ENCODE measurements around the gene DCAF12.

DCAF12 gene

GRCh38 chr9:34126207-34127034, at the start of gene DCAF12:
Gene DCAF12, minus strand, starts transcription at chr9:34126698. Its CDS starts 267 bp downstream, at chr9:34126431.
- H3K36me3 ChIP-seq (ENCODE audit: insufficient read depth, low read length) = peaks cover 14% of the 10 kb centered on the region; the same call in 1 of the 2 replicates
- H3K27ac ChIP-seq (ENCODE audit: low read depth, low read length) = peak within 1 kb of the TSS; percentile 58
- H3K27me3 ChIP-seq (ENCODE audit: insufficient read depth, low read length) = no peaks in the 10 kb centered on the region
- H3K4me3 ChIP-seq (ENCODE audit: low read depth, low read length) = peak within 1 kb of the TSS; percentile 85
- H3K79me2 ChIP-seq (ENCODE audit: control insufficient read depth, insufficient read depth, low read length, unreplicated experiment) = peaks cover 46% of the 10 kb centered on the region
- H3K4me1 ChIP-seq (ENCODE audit: control insufficient read depth, insufficient read depth, low read length, unreplicated experiment) = peaks cover 27% of the 10 kb centered on the region
- peak within 1 kb of the TSS; percentile 65 for H2AFZ ChIP-seq (ENCODE audit: low read length, unreplicated experiment)

GRCh38 chr9:34176089-34176488, 49.6 kb upstream of the DCAF12 start:
- Histone ChIP-seq H3K27me3 (ENCODE audit: insufficient read depth, low read length) (no peaks in the 10 kb centered on the region), H3K79me2 (ENCODE audit: control insufficient read depth, insufficient read depth, low read length, unreplicated experiment) (peaks cover 29% of the 10 kb centered on the region), H3K4me1 (ENCODE audit: control insufficient read depth, insufficient read depth, low read length, unreplicated experiment) (no peaks in the 10 kb centered on the region), H2AFZ (ENCODE audit: low read length, unreplicated experiment) (no peak overlapping the region), H3K36me3 (ENCODE audit: insufficient read depth, low read length) (no peaks in the 10 kb centered on the region), H3K27ac (ENCODE audit: low read depth, low read length) (no peak overlapping the region), H3K4me3 (ENCODE audit: low read depth, low read length) (no peak overlapping the region)

- no peaks in the 10 kb centered on the region for H3K4me1 ChIP-seq (ENCODE audit: control insufficient read depth, insufficient read depth, low read length, unreplicated experiment)
- H3K4me3 ChIP-seq (ENCODE audit: low read depth, low read length) = no peak overlapping the region
- H2AFZ ChIP-seq (ENCODE audit: low read length, unreplicated experiment) = no peak overlapping the region
- H3K27ac ChIP-seq (ENCODE audit: low read depth, low read length) = no peak overlapping the region
- no peaks in the 10 kb centered on the region for H3K36me3 ChIP-seq (ENCODE audit: insufficient read depth, low read length)
- no peaks in the 10 kb centered on the region for H3K79me2 ChIP-seq (ENCODE audit: control insufficient read depth, insufficient read depth, low read length, unreplicated experiment)
- no peaks in the 10 kb centered on the region for H3K27me3 ChIP-seq (ENCODE audit: insufficient read depth, low read length)
Measured at GRCh38 chr9:34171753-34172535, 45.4 kb upstream of the DCAF12 start.

GRCh38 chr9:34170237-34170991, 43.9 kb upstream of the DCAF12 start:
- no peaks in the 10 kb centered on the region for H3K27me3 ChIP-seq (ENCODE audit: insufficient read depth, low read length)
- no peaks in the 10 kb centered on the region for H3K4me1 ChIP-seq (ENCODE audit: control insufficient read depth, insufficient read depth, low read length, unreplicated experiment)
- no peaks in the 10 kb centered on the region for H3K79me2 ChIP-seq (ENCODE audit: control insufficient read depth, insufficient read depth, low read length, unreplicated experiment)
- no peak overlapping the region for H3K27ac ChIP-seq (ENCODE audit: low read depth, low read length)
- no peak overlapping the region for H2AFZ ChIP-seq (ENCODE audit: low read length, unreplicated experiment)
- no peak overlapping the region for H3K4me3 ChIP-seq (ENCODE audit: low read depth, low read length)
- H3K36me3 ChIP-seq (ENCODE audit: insufficient read depth, low read length) = no peaks in the 10 kb centered on the region

- Histone ChIP-seq H3K79me2 (ENCODE audit: control insufficient read depth, insufficient read depth, low read length, unreplicated experiment) (no peaks in the 10 kb centered on the region), H3K4me3 (ENCODE audit: low read depth, low read length) (no peak overlapping the region), H3K4me1 (ENCODE audit: control insufficient read depth, insufficient read depth, low read length, unreplicated experiment) (no peaks in the 10 kb centered on the region), H3K27me3 (ENCODE audit: insufficient read depth, low read length) (no peaks in the 10 kb centered on the region), H3K27ac (ENCODE audit: low read depth, low read length) (no peak overlapping the region), H2AFZ (ENCODE audit: low read length, unreplicated experiment) (no peak overlapping the region), H3K36me3 (ENCODE audit: insufficient read depth, low read length) (no peaks in the 10 kb centered on the region)
Measured at GRCh38 chr9:34169125-34169524, 42.6 kb upstream of the DCAF12 start.

GRCh38 chr9:34163434-34163833, 36.9 kb upstream of the DCAF12 start:
- H3K4me3 ChIP-seq (ENCODE audit: low read depth, low read length) = no peak overlapping the region
- H3K27me3 ChIP-seq (ENCODE audit: insufficient read depth, low read length) = no peaks in the 10 kb centered on the region
- no peaks in the 10 kb centered on the region for H3K79me2 ChIP-seq (ENCODE audit: control insufficient read depth, insufficient read depth, low read length, unreplicated experiment)
- H2AFZ ChIP-seq (ENCODE audit: low read length, unreplicated experiment) = no peak overlapping the region
- H3K4me1 ChIP-seq (ENCODE audit: control insufficient read depth, insufficient read depth, low read length, unreplicated experiment) = peaks cover 14% of the 10 kb centered on the region
- peak overlapping the region; percentile 44; the same call in 1 of the 2 replicates for H3K27ac ChIP-seq (ENCODE audit: low read depth, low read length)
- H3K36me3 ChIP-seq (ENCODE audit: insufficient read depth, low read length) = no peaks in the 10 kb centered on the region

- H2AFZ ChIP-seq (ENCODE audit: low read length, unreplicated experiment) = no peak overlapping the region
- no peak overlapping the region for H3K4me3 ChIP-seq (ENCODE audit: low read depth, low read length)
- no peak overlapping the region for H3K27ac ChIP-seq (ENCODE audit: low read depth, low read length)
- H3K36me3 ChIP-seq (ENCODE audit: insufficient read depth, low read length) = no peaks in the 10 kb centered on the region
- no peaks in the 10 kb centered on the region for H3K27me3 ChIP-seq (ENCODE audit: insufficient read depth, low read length)
- H3K4me1 ChIP-seq (ENCODE audit: control insufficient read depth, insufficient read depth, low read length, unreplicated experiment) = peaks cover 8% of the 10 kb centered on the region
- no peaks in the 10 kb centered on the region for H3K79me2 ChIP-seq (ENCODE audit: control insufficient read depth, insufficient read depth, low read length, unreplicated experiment)
Measured at GRCh38 chr9:34158362-34158869, 31.9 kb upstream of the DCAF12 start.

- Histone ChIP-seq H3K27ac (ENCODE audit: low read depth, low read length) (no peak overlapping the region), H3K36me3 (ENCODE audit: insufficient read depth, low read length) (no peaks in the 10 kb centered on the region), H3K4me3 (ENCODE audit: low read depth, low read length) (no peak overlapping the region), H3K4me1 (ENCODE audit: control insufficient read depth, insufficient read depth, low read length, unreplicated experiment) (peaks cover 3% of the 10 kb centered on the region), H2AFZ (ENCODE audit: low read length, unreplicated experiment) (no peak overlapping the region), H3K79me2 (ENCODE audit: control insufficient read depth, insufficient read depth, low read length, unreplicated experiment) (no peaks in the 10 kb centered on the region), H3K27me3 (ENCODE audit: insufficient read depth, low read length) (no peaks in the 10 kb centered on the region)
Measured at GRCh38 chr9:34157898-34158297, 31.4 kb upstream of the DCAF12 start.

- Histone ChIP-seq H3K79me2 (ENCODE audit: control insufficient read depth, insufficient read depth, low read length, unreplicated experiment) (no peaks in the 10 kb centered on the region), H3K4me3 (ENCODE audit: low read depth, low read length) (no peak overlapping the region), H2AFZ (ENCODE audit: low read length, unreplicated experiment) (no peak overlapping the region), H3K4me1 (ENCODE audit: control insufficient read depth, insufficient read depth, low read length, unreplicated experiment) (peaks cover 3% of the 10 kb centered on the region), H3K36me3 (ENCODE audit: insufficient read depth, low read length) (no peaks in the 10 kb centered on the region), H3K27ac (ENCODE audit: low read depth, low read length) (no peak overlapping the region), H3K27me3 (ENCODE audit: insufficient read depth, low read length) (no peaks in the 10 kb centered on the region)
Measured at GRCh38 chr9:34157318-34157717, 30.8 kb upstream of the DCAF12 start.

GRCh38 chr9:34154057-34154456, 27.6 kb upstream of the DCAF12 start:
- Histone ChIP-seq H2AFZ (ENCODE audit: low read length, unreplicated experiment) (no peak overlapping the region), H3K4me1 (ENCODE audit: control insufficient read depth, insufficient read depth, low read length, unreplicated experiment) (peaks cover 3% of the 10 kb centered on the region), H3K27ac (ENCODE audit: low read depth, low read length) (no peak overlapping the region)

More at GRCh38 chr9:34154057-34154456, 27.6 kb upstream of the DCAF12 start:
- H3K79me2 ChIP-seq (ENCODE audit: control insufficient read depth, insufficient read depth, low read length, unreplicated experiment) = no peaks in the 10 kb centered on the region
- H3K4me3 ChIP-seq (ENCODE audit: low read depth, low read length) = no peak overlapping the region
- no peaks in the 10 kb centered on the region for H3K36me3 ChIP-seq (ENCODE audit: insufficient read depth, low read length)
- no peaks in the 10 kb centered on the region for H3K27me3 ChIP-seq (ENCODE audit: insufficient read depth, low read length)

All from ACC112 (cell line).